Body of pancreas (tissue), 4 donors: ENCODE measurements around the gene ZFP69B.

ENCODE experiments used
- POLR2A ChIP-seq, 3 donors: fragments of 450-650 bp; IDR thresholded peaks; one replicate each; pipeline ENCODE4 v1.6.1; 2016; ENCODE audit warnings: antibody characterized with exemption in 3 of 3, mild to moderate bottlenecking in 2 of 3
- TF ChIP-seq, protein P1 (sequence below), 7 experiments: fragments of 450-650 bp in 4 of 7; fragments of 200-600 bp in 3 of 7; sonication (generic) in 3 of 7; IDR thresholded peaks; one replicate each; pipeline ENCODE4 v1.5.1; 2016 to 2019; ENCODE audit warnings: antibody characterized with exemption in 7 of 7

DNA sequence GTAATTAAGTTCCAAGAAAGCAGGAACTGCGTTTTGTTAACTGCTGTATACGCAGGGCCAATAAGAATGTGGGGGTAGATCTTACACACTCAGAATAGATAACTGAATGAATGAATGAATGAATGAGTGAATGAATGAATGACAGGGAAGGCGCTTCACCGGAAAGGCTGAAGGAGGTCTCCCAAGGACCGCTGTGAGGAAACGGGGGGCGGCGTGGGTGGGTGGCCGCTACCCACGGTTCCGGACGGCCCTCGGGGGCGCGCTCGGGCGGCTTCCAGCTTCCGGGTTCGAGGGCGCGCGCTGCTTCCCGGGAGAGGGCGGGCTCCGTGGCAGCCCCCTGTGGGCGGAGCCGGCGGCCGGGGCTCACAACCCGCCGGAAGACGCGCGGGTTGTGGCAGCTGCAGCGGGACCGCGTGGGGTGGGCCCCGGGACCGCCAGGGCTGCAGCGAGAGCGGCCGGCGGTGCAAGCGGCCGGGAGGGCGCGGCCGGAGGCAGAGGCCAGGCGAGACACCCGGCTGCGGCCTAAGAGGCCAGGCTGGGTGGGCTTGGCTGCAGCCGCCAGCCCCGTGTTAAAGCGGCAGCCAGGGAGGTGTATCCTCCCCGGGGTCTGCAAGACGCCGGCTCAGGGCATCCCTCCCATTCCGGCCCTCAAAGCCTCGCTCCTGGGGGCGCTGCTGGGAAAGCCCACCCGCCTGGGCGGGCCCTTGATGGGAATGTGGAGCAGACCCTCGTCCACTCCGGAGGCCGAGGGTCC lies 26.8 kb downstream of the ZFP69B start, which contains the start of gene ZFP69:
- peak; percentile 28 to 45 (median 45) for TF ChIP-seq POLR2A (IDR thresholded peaks at IDR 0.05)
- TF ChIP-seq, protein P1, sequence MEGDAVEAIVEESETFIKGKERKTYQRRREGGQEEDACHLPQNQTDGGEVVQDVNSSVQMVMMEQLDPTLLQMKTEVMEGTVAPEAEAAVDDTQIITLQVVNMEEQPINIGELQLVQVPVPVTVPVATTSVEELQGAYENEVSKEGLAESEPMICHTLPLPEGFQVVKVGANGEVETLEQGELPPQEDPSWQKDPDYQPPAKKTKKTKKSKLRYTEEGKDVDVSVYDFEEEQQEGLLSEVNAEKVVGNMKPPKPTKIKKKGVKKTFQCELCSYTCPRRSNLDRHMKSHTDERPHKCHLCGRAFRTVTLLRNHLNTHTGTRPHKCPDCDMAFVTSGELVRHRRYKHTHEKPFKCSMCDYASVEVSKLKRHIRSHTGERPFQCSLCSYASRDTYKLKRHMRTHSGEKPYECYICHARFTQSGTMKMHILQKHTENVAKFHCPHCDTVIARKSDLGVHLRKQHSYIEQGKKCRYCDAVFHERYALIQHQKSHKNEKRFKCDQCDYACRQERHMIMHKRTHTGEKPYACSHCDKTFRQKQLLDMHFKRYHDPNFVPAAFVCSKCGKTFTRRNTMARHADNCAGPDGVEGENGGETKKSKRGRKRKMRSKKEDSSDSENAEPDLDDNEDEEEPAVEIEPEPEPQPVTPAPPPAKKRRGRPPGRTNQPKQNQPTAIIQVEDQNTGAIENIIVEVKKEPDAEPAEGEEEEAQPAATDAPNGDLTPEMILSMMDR (IDR thresholded peaks at IDR 0.05) = no peak
